GM10266 (cell line): ENCODE results near the gene RNF169.

Experiments used
- DNase-seq: peaks from one replicate; pipeline ENCODE4 v3.0.0; 2012; ENCODE audit errors: extremely low spot score
- CTCF ChIP-seq: IDR thresholded peaks from 2 replicates; pipeline ENCODE4 v1.5.1; 2012; ENCODE audit warnings: mild to moderate bottlenecking, low read depth; ENCODE audit not compliant: control insufficient read depth, insufficient read depth; ENCODE audit errors: missing control alignments

RNF169 gene

DNA sequence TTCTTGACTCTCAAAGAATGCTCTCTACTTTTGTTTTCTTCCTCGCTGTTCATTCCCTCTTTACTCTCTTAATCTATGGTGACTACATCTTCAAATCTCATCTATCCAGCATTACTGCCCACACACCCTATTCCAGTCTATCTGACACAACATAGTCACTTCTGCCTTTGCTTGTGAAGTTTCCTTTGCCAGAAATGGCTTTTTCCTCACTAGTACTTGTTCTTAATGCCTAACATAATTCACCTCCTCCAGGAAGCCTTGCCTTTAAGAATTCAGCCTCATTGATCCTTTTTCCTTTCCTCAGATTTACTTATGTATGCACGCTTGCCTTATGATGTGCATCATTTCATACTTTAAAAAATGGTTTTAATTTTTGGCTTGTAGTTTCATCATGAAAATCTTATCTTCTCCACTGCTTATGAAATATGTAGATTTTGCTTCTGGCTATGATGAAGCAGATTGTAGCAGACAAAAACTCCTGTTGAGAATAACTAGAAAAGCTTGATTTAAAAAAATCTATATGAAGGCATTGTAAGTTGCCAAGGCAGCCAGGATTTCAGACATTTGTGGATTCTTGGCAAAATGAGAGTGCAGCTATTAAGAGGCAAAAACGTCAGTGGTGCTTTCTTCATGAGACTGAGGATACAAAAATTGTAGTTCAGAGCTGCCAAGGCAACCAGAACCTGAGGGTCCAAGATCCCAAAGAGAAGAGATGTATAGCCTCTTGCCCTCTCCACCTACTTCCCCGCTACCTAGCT lies 31.8 kb downstream of the RNF169 start:
- DNase-seq = no peak
- TF ChIP-seq CTCF = no peak

DNA sequence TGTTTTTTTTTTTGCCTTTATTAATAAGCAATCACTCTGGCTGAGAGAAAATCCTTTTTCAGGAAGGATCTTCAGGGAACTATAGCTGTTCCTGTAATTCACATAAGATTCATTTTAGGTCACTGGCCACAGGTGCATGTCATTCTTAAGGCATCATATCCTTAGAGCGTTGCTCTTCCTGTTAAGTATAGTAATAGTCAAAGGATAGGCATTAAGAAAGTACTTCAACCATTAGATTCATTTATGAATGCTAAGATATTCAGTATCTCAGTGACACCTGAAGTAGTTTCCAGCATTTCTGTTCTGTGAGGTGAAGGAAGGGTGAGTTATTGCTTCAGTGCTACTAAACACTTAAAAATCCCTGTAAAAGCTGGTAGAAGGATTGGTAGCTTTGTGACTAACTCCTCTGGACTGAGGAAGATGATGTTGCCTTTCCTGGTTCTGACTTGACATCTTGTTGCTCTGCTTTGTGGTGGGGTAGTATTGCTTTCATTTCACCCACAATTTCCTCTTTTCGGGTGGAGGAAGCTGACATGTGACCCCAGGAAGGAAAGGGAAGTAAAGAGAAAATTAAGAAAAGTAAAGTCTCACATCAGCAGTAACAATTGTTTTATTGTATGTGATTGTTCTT lies 34.7 kb downstream of the RNF169 start:
- TF ChIP-seq CTCF = no peak
- peak; percentile 8 for DNase-seq

DNA sequence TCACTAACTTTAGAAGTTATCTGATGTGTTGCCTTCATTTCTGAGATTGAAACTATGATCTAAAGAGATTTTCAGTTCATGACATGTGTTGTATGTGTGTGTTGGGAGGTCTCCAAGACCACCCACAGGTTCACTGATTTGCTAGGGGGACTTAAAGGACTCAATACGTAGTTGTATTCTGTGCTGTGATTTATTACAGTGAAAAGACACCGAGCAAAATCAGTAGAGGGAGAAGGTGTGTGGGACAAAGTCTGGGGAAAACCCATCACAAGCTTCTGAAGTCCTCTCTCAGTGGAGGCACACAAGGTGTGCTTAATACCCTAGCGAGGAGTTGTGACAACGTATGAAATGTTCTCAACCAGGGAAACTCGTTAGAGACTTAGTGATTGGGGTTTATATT lies 35.6 kb downstream of the RNF169 start:
- DNase-seq = peak; percentile 35
- no peak for TF ChIP-seq CTCF

GRCh38 chr11:74784726-74785125 lies 36.1 kb downstream of the RNF169 start:
- no peak for TF ChIP-seq CTCF
- no peak for DNase-seq

DNA sequence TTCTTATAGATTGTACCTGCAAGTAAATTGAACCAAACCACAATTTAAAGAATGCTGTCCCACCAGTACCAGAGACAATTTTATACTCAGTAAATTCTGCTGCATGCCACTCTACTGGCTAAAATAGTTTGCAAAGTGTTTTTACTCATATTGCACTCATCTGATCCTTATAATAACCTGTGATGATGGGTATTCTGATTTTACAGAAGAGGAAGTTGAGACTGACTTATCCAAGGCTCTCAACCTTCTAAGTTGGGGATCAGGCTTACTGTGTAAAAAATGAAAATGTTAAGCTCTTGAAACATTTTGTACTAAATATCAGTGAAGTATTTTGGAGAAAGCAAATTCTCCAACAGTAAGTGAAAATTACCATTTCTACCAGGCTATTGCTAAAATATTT lies 37.9 kb downstream of the RNF169 start:
- no peak for DNase-seq

DNA sequence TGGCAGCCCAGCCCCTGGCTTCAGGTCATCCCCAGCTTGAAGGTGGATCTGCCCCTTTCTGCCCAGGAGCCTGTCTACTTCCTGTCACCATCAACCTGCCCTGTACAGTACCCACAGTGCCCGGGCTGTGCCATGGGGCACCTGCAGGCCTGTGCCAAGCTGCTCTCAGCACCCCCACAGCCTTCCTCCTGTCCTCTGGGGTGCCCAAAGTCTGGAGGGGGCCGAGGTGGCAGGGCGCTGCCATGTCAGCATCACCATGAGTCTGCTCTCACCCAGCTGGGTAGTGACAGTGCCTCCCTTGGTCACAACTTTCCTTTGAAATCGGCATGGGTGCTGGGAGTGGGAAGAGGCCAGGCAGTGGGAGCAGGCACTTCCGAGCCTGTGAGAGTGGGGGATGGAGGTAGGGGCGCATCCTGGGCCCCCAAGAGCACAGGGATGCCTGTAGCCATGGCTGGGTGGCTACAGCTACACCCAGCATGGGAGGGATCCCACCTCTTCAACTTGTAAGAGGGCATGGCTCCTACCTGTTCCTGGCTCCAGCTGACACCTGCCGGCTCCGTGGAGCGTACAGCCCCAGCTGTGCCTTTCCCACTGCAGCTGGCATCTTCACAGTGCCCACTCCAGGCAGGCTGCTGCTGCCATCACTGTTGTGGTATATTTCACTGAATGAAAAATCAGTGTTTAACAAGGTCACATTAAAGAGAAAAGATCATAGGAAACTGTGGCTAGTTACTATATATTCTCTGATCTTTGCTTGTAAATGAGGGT lies 42.9 kb downstream of the RNF169 start:
- TF ChIP-seq CTCF = no peak
- DNase-seq = no peak

More for the DNA sequence above, 37.9 kb downstream of the RNF169 start:
- no peak for TF ChIP-seq CTCF
